H1 (cell line): ENCODE measurements around the gene KLKB1. TPM values are rescaled to one million over a fixed set of nuclear protein-coding genes. Genes with fewer than 3 reads are reported as not detected.

Source experiments
- TBP ChIP-seq: IDR thresholded peaks from 2 replicates; pipeline ENCODE4 v1.6.1; 2011; ENCODE audit warnings: low read depth, low read length, improper control_type of control experiment
- YY1 ChIP-seq: IDR thresholded peaks from 2 replicates; pipeline ENCODE4 v1.6.1; 2011; ENCODE audit warnings: low read depth, mild to moderate bottlenecking, low read length
- polyA plus RNA-seq, 7 experiments: library from polyadenylated mRNA; depleted of rRNA in 3 of 7; stranded (reverse) in 5 of 7; unstranded in 2 of 7; fragments of >200 nt in 5 of 7; fragments of 200-250 nt in 2 of 7; gene quantifications; 1 replicate in 5 of 7; 2 replicates in 1 of 7; 4 replicates in 1 of 7; pipeline versions ENCODE4 v1.2.1 to v1.2.3, GENCODE V29; 2011 to 2013; ENCODE audit warnings: missing spikeins in 2 of 7, mixed read lengths in 2 of 7
- total RNA-seq: library from RNA; stranded (reverse); fragmentation: NEBNext Ultra II Directional; extraction: Animal tissue kit (Norgen Biotek cat#: 25700); gene quantifications from 2 replicates; pipeline ENCODE4 v1.2.1, GENCODE V29; 2021

KLKB1 gene
- total and polyA plus RNA-seq, 2 of the 8 experiments (the other 6 are each of a cell fraction or from before 2014, with no cell fraction given): 12.0 to 20.9 TPM

DNA sequence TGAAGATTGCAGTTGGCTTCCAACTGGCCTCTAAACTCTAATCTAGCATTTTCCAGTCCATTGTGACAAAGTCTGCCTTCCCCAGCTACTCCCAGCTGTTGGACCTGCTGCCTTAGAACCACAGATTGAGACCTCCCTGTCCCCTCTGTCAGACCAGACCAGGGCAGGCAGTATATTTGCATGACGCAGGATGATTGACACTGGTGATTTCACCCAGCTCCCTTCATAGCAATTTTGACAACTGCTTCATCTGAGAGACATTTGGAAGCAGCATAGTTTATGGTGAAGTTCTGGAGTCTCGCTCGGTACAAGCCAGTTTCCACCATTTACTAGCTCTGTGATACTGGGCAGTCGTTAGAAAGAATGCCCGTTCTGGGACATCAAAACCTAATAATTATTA is 33.5 kb upstream of the KLKB1 start (continued):
- TF ChIP-seq TBP (no peak), YY1 (no peak)
